Mucosa of descending colon (tissue), 3 donors: ENCODE data around the gene WFDC1. TPM values are rescaled to one million over a fixed set of nuclear protein-coding genes. Genes with fewer than 3 reads are reported as not detected.

Experiments used
- ATAC-seq: fragments of 200-7000 bp; cut with Tn5 transposase; one replicate; pipeline ENCODE4 v1.9.1; 2020; ENCODE audit warnings: mild to moderate bottlenecking, moderate library complexity
- DNase-seq, 3 donors: peaks; one replicate each; pipeline ENCODE4 v3.0.0-alpha.2; 2020
- H3K36me3 ChIP-seq: fragments of 200-600 bp; one replicate; pipeline ENCODE4 v1.8.0; 2021; ENCODE audit warnings: low read depth, mild to moderate bottlenecking
- H3K4me1 ChIP-seq: fragments of 200-600 bp; one replicate; pipeline ENCODE4 v1.8.0; 2021; ENCODE audit warnings: low read depth, mild to moderate bottlenecking
- H3K4me3 ChIP-seq: fragments of 200-600 bp; one replicate; pipeline ENCODE4 v1.8.0; 2021; ENCODE audit warnings: mild to moderate bottlenecking
- H3K9me3 ChIP-seq: fragments of 200-600 bp; one replicate; pipeline ENCODE4 v1.8.0; 2021; ENCODE audit warnings: mild to moderate bottlenecking
- CTCF ChIP-seq: fragments of 200-600 bp; IDR thresholded peaks from one replicate; pipeline ENCODE4 v1.8.0; 2022; ENCODE audit warnings: antibody characterized with exemption, mild to moderate bottlenecking
- intact Hi-C, 2 donors: fragments of 100-400 bp; cut with DNase I in 1 of 2; cut with micrococcal nuclease in 1 of 2; formaldehyde crosslinking; loops; one replicate each; pipeline versions ENCODE4 v1.11.0 to v1.11.1; 2022; cut with DNase I, micrococcal nuclease
- total RNA-seq, 3 donors: library from RNA; stranded (reverse); fragmentation: NEBNext Ultra II Directional in 2 of 3; extraction: Animal tissue kit (Norgen Biotek cat#: 25700) in 2 of 3; gene quantifications; one replicate each; pipeline versions ENCODE4 v1.2.1 to v1.2.4, GENCODE V29; 2021 to 2023
- donor health status: DM: no; HTN: no; CAD: no; lungs with moderate emphysema.
- donor health status: DM: no; HTN: no; CAD: no.
- donor health status: DM: no; HTN: yes; CAD: no.

WFDC1 gene
- total RNA-seq, 3 donors from 2014 or later: 7.5 to 30.5 (median 10.9) TPM

- no peak for TF ChIP-seq CTCF
- intact Hi-C loops: no loop called here
- no peaks in the 10 kb centered on the region for H3K36me3 ChIP-seq
- peak; percentile 72 to 73 (median 72) for DNase-seq
- H3K4me1 ChIP-seq: peaks cover 8% of the 10 kb centered on the region
- no peak overlapping the region for H3K4me3 ChIP-seq
- peak; percentile 93 for ATAC-seq
- H3K9me3 ChIP-seq: no peaks in the 10 kb centered on the region
Observed at GRCh38 chr16:84284154-84284722, 10.4 kb upstream of the WFDC1 start.

GRCh38 chr16:84286578-84287240, 8.0 kb upstream of the WFDC1 start:
- Histone ChIP-seq H3K4me3 (no peak overlapping the region), H3K36me3 (no peaks in the 10 kb centered on the region), H3K9me3 (no peaks in the 10 kb centered on the region), H3K4me1 (peaks cover 8% of the 10 kb centered on the region)
- intact Hi-C loops: no loop called here
- DNase-seq (peak; percentile 24 to 60 (median 49)), ATAC-seq (peak; percentile 28)
- no peak for TF ChIP-seq CTCF

GRCh38 chr16:84288902-84289301, 5.8 kb upstream of the WFDC1 start:
- Histone ChIP-seq H3K4me1 (peaks cover 8% of the 10 kb centered on the region), H3K9me3 (no peaks in the 10 kb centered on the region), H3K36me3 (no peaks in the 10 kb centered on the region), H3K4me3 (no peak overlapping the region)
- ATAC-seq: no peak
- intact Hi-C loops: no loop called here
- no peak for DNase-seq
- TF ChIP-seq CTCF: no peak

GRCh38 chr16:84291226-84291625, 3.5 kb upstream of the WFDC1 start:
- TF ChIP-seq CTCF: no peak

GRCh38 chr16:84292011-84292410, 2.7 kb upstream of the WFDC1 start:
- Histone ChIP-seq H3K4me1 (peaks cover 10% of the 10 kb centered on the region), H3K36me3 (no peaks in the 10 kb centered on the region), H3K4me3 (no peak overlapping the region), H3K9me3 (no peaks in the 10 kb centered on the region)
- TF ChIP-seq CTCF: no peak
- intact Hi-C loops: no loop called here
- DNase-seq (no peak), ATAC-seq (no peak)

More at GRCh38 chr16:84291226-84291625, 3.5 kb upstream of the WFDC1 start:
- no peaks in the 10 kb centered on the region for H3K36me3 ChIP-seq
- DNase-seq (no peak), ATAC-seq (no peak)
- no peaks in the 10 kb centered on the region for H3K9me3 ChIP-seq
- intact Hi-C loops: no loop called here
- H3K4me1 ChIP-seq: peaks cover 17% of the 10 kb centered on the region
- H3K4me3 ChIP-seq: no peak overlapping the region
